NCI-H345 treated with DMSO at 0.1 percent for 48 hours (cell line): ENCODE results near the gene RTCA.
"Not testable (repeated sequence)": the region's sequence is repeated elsewhere in the genome, so short reads cannot be mapped to it uniquely, and the experiment has no call there.

Experiments used
- DNase-seq: peaks from one replicate; lab custom pipeline; 2025; ENCODE audit not compliant: unreplicated experiment; lab: John Stamatoyannopoulos, UW

RTCA gene

GRCh38 chr1:100258427-100258826 lies 7.6 kb upstream of the RTCA start:
- DNase-seq = not testable (repeated sequence)

- no peak for DNase-seq
Measured at GRCh38 chr1:100261686-100262085, 4.3 kb upstream of the RTCA start.

GRCh38 chr1:100264081-100264480 lies 1.9 kb upstream of the RTCA start:
- DNase-seq = not testable (repeated sequence)

- peak; percentile 27 for DNase-seq
Measured at GRCh38 chr1:100265562-100265930, 470 bp upstream of the RTCA start.

GRCh38 chr1:100266741-100267140 lies 725 bp downstream of the RTCA start:
- no peak for DNase-seq

GRCh38 chr1:100267284-100267683 lies 1.3 kb downstream of the RTCA start:
- DNase-seq = no peak

- no peak for DNase-seq
Measured at GRCh38 chr1:100268202-100268601, 2.2 kb downstream of the RTCA start.

GRCh38 chr1:100277866-100278265 lies 11.8 kb downstream of the RTCA start:
- DNase-seq = no peak

GRCh38 chr1:100279358-100279923 lies 13.4 kb downstream of the RTCA start:
- DNase-seq = no peak

- DNase-seq = no peak
Measured at GRCh38 chr1:100279954-100280682, 14.1 kb downstream of the RTCA start.

GRCh38 chr1:100284591-100284990 lies 18.6 kb downstream of the RTCA start:
- DNase-seq = no peak

GRCh38 chr1:100287162-100287561 lies 21.1 kb downstream of the RTCA start:
- no peak for DNase-seq

GRCh38 chr1:100290291-100290690 lies 24.3 kb downstream of the RTCA start:
- DNase-seq = no peak

- no peak for DNase-seq
Measured at GRCh38 chr1:100292711-100293110, 26.7 kb downstream of the RTCA start.

- DNase-seq = no peak
Measured at GRCh38 chr1:100296140-100296539, 30.1 kb downstream of the RTCA start.

- DNase-seq = not testable (repeated sequence)
Measured at GRCh38 chr1:100296997-100297396, 31.0 kb downstream of the RTCA start.

GRCh38 chr1:100298512-100298911 lies 32.5 kb downstream of the RTCA start:
- no peak for DNase-seq

- no peak for DNase-seq
Measured at GRCh38 chr1:100299521-100300222, 33.7 kb downstream of the RTCA start.

- no peak for DNase-seq
Measured at GRCh38 chr1:100300691-100301090, 34.7 kb downstream of the RTCA start.

- no peak for DNase-seq
Measured at GRCh38 chr1:100302739-100303138, 36.7 kb downstream of the RTCA start.

GRCh38 chr1:100304227-100304626 lies 38.2 kb downstream of the RTCA start:
- no peak for DNase-seq

GRCh38 chr1:100304921-100305320 lies 38.9 kb downstream of the RTCA start:
- no peak for DNase-seq
